GM12874 (cell line): ENCODE measurements around the gene DPYSL5.

Experiments
- TF ChIP-seq, protein P1 (sequence below): IDR thresholded peaks from 2 replicates; pipeline ENCODE4 v1.5.1; 2011; ENCODE audit warnings: low read depth, mild to moderate bottlenecking, control low read depth, low read length, moderate library complexity; ENCODE audit not compliant: insufficient read depth

DPYSL5 gene

DNA sequence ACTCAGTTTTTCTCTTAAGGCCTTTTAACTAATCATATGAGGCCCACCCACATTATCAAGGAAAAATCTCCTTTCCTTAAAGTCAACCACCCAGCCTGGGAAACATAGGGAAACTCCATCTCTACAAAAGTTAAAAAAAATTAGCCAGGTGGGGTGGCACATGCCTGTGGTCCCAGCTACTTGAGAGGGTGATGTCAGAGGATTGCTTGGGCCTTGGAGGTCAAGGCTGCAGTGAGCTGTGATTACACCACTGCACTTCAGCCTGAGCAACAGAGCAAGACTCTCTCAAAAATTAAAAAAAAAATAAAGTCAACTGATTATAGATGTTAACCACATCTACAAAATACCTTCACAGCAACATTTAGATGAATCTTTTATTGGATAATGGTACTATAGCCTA, 5.8 kb downstream of the DPYSL5 start:
- TF ChIP-seq, protein P1, sequence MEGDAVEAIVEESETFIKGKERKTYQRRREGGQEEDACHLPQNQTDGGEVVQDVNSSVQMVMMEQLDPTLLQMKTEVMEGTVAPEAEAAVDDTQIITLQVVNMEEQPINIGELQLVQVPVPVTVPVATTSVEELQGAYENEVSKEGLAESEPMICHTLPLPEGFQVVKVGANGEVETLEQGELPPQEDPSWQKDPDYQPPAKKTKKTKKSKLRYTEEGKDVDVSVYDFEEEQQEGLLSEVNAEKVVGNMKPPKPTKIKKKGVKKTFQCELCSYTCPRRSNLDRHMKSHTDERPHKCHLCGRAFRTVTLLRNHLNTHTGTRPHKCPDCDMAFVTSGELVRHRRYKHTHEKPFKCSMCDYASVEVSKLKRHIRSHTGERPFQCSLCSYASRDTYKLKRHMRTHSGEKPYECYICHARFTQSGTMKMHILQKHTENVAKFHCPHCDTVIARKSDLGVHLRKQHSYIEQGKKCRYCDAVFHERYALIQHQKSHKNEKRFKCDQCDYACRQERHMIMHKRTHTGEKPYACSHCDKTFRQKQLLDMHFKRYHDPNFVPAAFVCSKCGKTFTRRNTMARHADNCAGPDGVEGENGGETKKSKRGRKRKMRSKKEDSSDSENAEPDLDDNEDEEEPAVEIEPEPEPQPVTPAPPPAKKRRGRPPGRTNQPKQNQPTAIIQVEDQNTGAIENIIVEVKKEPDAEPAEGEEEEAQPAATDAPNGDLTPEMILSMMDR = no peak

DNA sequence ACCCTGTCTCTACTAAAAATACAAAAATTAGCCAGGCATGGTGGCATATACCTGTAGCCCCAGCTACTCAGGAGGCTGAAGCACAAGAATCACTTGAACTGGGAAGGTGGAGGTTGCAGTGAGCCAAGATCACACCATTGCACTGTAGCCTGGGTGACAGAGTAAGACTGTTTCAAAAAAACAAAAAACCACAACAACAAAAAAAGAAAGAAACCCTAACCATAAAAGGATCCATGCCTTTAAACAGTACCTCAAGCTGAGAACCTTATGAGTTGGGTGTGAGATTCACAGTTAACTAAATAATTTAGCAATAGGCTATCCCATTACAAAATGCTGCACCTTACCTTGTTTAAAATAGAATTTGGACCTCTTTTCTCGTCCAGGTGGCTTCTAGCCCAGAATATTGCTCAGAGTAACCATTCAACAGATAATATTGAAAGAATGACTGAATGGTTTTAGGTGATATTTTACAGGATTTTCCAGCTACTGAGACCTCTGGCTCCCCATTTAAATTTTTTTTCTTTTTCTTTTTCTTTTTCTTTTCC, 6.4 kb downstream of the DPYSL5 start:
- TF ChIP-seq, protein P1 = no peak

DNA sequence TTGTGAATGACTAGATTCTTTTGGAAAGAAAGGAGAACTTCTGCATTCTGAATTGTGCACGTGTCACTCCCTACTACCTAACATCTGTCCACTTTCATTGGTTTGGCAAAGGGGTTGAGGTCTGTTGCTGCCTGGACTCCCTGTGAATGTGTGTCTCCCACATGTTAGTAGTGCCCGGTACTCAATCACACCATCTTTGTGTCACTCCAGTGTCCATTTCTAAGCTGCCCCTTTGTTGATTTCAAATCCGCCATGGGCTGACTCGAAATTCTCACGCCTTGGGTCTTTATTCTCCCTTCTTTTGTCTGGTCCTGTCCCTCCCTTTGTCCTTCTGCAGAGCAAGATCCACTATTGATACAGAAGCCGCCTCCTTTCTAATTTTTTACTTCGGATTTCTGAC, 7.5 kb downstream of the DPYSL5 start:
- TF ChIP-seq, protein P1 = no peak

DNA sequence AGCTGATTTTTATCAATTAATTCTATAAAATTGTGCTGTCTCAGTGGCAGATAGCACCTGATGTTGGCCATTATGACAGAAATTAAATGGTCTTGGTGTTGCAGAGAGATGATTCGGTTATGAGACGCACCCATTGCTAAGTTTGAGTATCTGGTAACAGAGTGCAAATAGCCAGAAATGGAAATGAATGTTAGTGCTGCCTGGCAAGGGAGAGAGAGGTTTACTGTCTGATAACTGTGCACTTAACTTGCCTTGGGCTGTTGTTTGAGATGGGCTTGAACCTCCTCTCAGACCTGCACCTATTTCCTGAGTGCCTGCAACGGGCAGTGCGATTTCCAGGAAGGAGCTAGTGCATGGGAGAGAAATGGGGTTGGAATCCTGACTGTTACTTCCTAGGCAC, 11.7 kb downstream of the DPYSL5 start:
- TF ChIP-seq, protein P1 = no peak

DNA sequence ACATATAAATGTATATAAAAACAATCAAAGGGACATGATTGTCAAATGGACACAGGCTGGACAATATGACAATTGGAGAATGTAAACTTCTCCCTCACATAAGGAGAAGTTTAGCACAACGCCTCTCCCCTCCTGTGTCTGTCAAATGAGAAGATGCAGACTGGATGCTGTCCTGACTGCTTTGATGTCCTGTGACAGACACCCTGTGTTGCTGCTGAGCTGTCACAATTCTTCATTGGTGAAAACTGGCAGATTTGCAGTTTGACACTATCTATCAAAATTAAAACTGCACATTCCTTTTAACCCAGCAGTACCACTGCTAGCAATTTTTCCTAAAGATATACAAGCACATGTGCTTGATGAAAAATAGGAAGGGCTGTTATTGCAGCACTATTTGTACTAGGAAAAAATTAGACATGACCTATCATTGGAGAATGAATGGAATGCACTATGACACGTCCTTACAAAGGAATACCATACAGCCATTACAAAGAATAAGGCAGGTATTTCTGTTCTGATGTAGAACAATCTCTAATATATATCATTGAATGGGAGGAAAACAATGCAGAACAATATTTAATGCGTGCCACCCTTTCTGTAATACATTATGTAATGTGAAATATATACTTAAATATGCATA, 12.4 kb downstream of the DPYSL5 start:
- TF ChIP-seq, protein P1 = no peak

DNA sequence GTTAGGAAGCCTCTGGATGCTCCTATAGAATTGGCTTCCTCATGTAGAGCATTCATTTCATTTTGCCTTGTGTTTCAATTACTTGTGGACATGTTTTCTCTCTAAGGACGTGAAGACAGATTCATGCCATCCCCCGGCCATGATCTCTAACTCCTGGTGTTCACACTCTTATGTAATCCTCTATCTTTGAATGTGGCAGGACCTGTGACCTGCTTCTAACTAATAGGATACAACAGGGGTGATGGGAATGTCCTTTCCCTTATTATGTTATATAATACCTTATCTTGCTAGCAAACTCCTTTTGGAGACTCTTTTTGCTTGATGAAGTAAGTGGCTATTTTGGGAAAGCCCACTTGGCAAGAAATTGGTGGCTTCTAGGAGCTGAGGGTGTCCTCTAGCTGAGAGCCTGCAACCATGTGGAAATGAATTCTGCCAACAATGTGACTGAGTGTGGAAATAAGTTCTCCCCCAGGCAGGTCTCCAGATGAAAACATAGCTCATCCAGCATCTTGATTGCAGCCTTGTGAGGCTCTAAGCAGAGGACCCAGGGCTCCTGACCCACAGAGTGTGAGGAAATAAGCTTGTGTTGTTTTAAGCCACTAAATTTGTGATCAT, 13.8 kb downstream of the DPYSL5 start:
- TF ChIP-seq, protein P1 = no peak

DNA sequence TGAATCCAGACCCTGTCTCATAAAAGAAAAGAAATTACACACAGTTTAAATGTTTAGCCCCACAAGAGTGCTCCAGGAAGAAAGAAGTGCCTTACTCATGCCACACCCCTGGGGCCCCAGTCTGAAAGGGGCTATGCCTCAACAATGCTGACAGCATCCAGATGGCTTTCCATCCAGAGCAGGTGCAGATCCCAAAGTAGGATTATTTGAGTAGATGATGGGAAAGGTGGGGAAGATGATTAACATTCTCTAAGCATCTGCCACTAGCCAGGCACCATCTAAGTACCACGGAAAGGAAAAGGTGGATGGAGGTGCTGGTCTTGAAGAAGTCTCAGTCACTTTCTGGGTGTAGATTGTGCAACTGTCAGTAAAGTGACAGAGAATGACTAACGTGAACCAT, 16.3 kb downstream of the DPYSL5 start:
- TF ChIP-seq, protein P1 = no peak
